SK-N-SH treated with all-trans-retinoic acid at 6 μM for 48 hours (cell line): ENCODE results near the gene GPC5.

Source experiments
- ISL1 ChIP-seq: fragments of 250-450 bp; sonication (Bioruptor Pico); IDR thresholded peaks from 2 replicates; pipeline ENCODE4 v2.1.2; 2022; ENCODE audit warnings: mild to moderate bottlenecking, moderate library complexity
- PATZ1 ChIP-seq: fragments of 250-450 bp; sonication (Bioruptor Pico); IDR thresholded peaks from 2 replicates; pipeline ENCODE4 v1.8.0; 2020; ENCODE audit warnings: mild to moderate bottlenecking, moderate library complexity, borderline replicate concordance

DNA sequence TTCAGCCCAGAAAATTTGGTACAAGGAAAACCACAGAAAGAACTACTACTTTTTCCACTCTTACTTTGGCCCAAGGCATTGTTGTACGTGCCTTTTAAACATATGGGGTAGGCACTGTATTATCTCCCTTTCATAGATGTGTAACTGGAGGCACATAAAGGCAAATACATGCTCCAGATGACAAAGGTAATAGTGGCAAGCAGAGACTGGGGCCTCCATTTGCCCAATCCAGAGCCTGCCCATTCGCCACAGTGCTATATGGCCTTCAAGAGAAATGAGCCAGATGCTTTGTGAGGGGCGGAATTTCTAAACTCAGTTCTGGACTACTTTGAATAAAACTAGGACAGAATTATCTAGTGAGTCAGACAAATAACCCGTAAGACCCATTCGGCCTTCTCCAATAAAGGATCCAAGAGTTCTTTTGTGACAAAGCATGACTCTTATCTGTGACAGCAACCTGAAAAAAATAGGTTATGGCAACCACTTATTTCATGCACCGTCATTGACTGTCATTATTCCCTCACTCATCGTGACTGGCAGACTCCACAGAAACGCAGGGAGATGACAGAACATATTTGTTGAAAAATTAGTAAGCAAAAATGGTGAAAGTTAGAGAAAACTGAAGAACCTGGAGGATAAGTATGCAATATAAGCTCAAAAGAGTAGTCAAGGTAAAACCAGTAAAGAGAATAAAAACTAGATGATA is 1116.2 kb downstream of the GPC5 start:
- TF ChIP-seq PATZ1 = no peak
- TF ChIP-seq ISL1 (CRISPR knock-in tag) = no peak
